ENCODE results near the gene PRORP.

Gene PRORP

DNA sequence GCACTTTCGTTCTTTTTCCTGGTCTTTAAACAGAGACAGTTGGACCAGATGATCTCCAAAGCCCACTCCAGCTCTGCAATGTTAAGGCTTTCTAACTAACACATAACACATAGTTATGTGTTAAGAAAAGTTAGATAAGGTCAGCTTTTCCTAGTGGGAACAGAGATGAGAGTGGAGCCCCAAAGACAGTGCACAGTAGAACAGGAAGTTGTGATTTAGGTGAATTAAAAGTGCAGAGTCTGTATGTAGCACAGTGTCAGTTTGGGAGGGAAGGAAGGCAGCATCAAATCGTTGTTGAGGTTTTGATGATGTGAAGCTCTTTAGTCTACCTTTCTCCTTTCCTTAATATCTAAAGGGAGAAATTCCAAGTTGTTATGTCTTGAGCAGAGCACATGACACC is 31.7 kb downstream of the PRORP start (continued):
- TF ChIP-seq ZNF624 (tag by site-specific recombination; IDR thresholded peaks at IDR 0.05) (no peak), ZNF530 (tag by site-specific recombination; IDR thresholded peaks at IDR 0.05; ENCODE audit: low read depth) (no peak), ZNF274 (IDR thresholded peaks at IDR 0.05; ENCODE audit: low read length) (no peak), ZNF274 (tag by site-specific recombination; IDR thresholded peaks at IDR 0.05; ENCODE audit: borderline replicate concordance) (no peak), ZNF350 (tag by site-specific recombination; IDR thresholded peaks at IDR 0.05) (no peak)

DNA sequence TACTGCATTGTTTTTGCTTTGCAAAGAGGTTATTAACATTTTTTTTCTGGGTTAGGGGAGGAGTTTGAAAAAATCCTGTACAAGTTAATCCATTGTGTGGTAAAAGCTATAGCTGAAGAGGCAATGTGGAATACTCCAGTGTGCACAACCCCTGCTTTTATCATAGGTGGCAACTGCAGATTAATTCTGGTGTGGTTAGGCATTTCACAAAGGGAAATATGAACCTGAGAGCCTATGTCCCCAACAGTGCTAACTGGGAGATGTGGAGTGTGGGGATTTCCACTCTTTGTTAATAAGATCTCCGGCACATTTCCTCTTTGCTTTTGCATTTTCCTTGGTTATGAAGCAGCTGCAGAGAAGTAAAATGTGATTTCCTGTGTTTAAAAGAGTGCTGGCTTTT is 33.6 kb downstream of the PRORP start:
- TF ChIP-seq MZF1 (tag by site-specific recombination; IDR thresholded peaks at IDR 0.05; ENCODE audit: borderline replicate concordance): peak; percentile 43; the same call in 1 of the 2 replicates
- TF ChIP-seq ZNF837 (tag by site-specific recombination; IDR thresholded peaks at IDR 0.05): no peak
- H3K4me1 ChIP-seq (ENCODE audit: control insufficient read depth, insufficient read depth, low read length): peaks cover 12% of the 10 kb centered on the region; the same call in 1 of the 2 replicates
- no peaks in the 10 kb centered on the region; a peak in 1 of 3 replicates for H3K36me3 ChIP-seq (ENCODE audit: control insufficient read depth in 2 of 2, insufficient read depth in 1 of 2, low read length in 2 of 2)
- no peak overlapping the region for H3K27ac ChIP-seq (ENCODE audit: extremely low read depth, low read depth, low read length)
- H3K4me3 ChIP-seq (ENCODE audit: low read depth, low read length): no peak overlapping the region
- no peaks in the 10 kb centered on the region for H3K9me3 ChIP-seq (ENCODE audit: control insufficient read depth, insufficient read depth, low read depth, low read length)
- CTCF ChIA-PET: interaction anchor here (1.0 kb wide), 1 partner anchor 251 kb away, joined by 3 read pairs; no protein-coding TSS in a partner anchor
- POLR2A ChIA-PET: no interaction called here

DNA sequence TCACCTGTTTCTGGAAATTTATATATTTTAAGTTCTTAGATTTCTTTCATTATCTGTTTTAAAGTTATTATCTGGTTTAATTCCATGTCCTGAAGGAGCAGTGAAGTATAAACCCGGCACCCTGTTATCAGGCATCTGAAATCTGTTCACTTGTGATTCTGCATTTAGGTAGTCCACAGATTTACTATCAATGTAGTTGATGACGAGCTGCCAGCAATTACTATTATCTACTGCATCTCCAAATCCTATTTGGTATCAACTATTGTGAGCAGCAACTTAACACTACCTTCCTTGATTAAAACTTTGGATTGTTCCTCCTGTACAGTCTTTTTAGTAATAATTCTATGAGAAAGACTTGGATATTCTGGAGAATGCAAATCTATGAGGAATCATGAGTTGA is 36.1 kb downstream of the PRORP start:
- TF ChIP-seq ZNF211 (tag by site-specific recombination; IDR thresholded peaks at IDR 0.05; ENCODE audit: low read depth): no peak
- no peak for TF ChIP-seq ZNF202 (tag by site-specific recombination; IDR thresholded peaks at IDR 0.05; ENCODE audit: borderline replicate concordance)
- no peak overlapping the region for H3K27ac ChIP-seq (ENCODE audit: extremely low read depth, low read depth, low read length)
- ChIA-PET POLR2A (no interaction called here), CTCF (no interaction called here)
- no peak overlapping the region for H3K4me3 ChIP-seq (ENCODE audit: low read depth, low read length)
- H3K9me3 ChIP-seq (ENCODE audit: control insufficient read depth, insufficient read depth, low read depth, low read length): no peaks in the 10 kb centered on the region
- H3K36me3 ChIP-seq (ENCODE audit: control insufficient read depth in 2 of 2, insufficient read depth in 1 of 2, low read length in 2 of 2): no peaks in the 10 kb centered on the region; a peak in 1 of 3 replicates
- peaks cover 12% of the 10 kb centered on the region; the same call in 1 of the 2 replicates for H3K4me1 ChIP-seq (ENCODE audit: control insufficient read depth, insufficient read depth, low read length)

DNA sequence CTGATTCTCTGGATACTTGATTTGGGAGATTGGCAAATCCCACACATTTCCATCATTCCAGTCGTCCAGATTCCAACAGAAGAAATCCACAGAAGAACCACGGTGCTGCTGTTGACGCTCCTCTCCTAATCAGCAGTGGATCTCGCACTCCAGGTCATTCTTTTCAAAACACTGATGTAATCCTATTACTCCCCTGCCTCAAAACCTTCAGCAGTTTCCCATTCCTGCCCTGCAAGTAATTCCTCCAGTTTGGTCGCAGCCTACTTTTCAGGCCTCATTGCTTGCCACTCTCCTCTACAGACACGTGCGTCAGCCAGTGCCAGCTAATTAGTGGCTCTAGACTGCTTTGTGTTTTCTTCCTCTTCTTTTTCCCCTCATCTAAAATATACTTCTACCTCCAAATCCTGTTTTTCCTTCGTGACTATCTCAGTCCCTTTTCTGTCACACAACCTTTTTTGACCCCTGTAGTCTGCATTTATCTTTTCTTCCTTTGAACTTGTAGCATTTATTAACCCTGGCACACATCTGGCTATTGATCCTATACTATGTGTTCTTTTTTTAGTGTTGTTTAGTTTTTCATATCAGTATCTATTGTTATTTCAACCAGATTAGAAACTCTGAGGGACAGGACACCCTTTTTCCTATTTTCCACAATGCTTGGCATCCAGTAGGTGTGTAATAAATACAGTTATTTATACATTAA is 36.8 kb downstream of the PRORP start:
- H3K9me3 ChIP-seq (ENCODE audit: control insufficient read depth, insufficient read depth, low read depth, low read length): no peaks in the 10 kb centered on the region
- ChIA-PET CTCF (interaction anchor here (0.7 to 1.0 kb wide), 3 partner anchors 12 to 253 kb away, joined by 3 to 4 read pairs (median 3); partner anchors contain the start of gene PPP2R3C), POLR2A (no interaction called here)
- H3K4me1 ChIP-seq (ENCODE audit: control insufficient read depth, insufficient read depth, low read length): peaks cover 12% of the 10 kb centered on the region; the same call in 1 of the 2 replicates
- H3K36me3 ChIP-seq (ENCODE audit: control insufficient read depth in 2 of 2, insufficient read depth in 1 of 2, low read length in 2 of 2): peaks cover 0 to under 1% of the 10 kb centered on the region in 2 experiments; a peak in 2 of 3 replicates
- H3K4me3 ChIP-seq (ENCODE audit: low read depth, low read length): no peak overlapping the region
- H3K27ac ChIP-seq (ENCODE audit: extremely low read depth, low read depth, low read length): no peak overlapping the region
- TF ChIP-seq TRIM28 (IDR thresholded peaks at IDR 0.05; ENCODE audit: borderline replicate concordance, low read length) (0 out of 2 replicates have a peak, but pooled peaks have one; percentile 57), ZBTB17 (tag by site-specific recombination; IDR thresholded peaks at IDR 0.05) (peak; percentile 45; the same call in 1 of the 2 replicates), MYNN (tag by site-specific recombination; IDR thresholded peaks at IDR 0.05; ENCODE audit: borderline replicate concordance) (no peak), ZNF571 (tag by site-specific recombination; IDR thresholded peaks at IDR 0.05) (no peak)
- TF ChIP-seq, protein P1, sequence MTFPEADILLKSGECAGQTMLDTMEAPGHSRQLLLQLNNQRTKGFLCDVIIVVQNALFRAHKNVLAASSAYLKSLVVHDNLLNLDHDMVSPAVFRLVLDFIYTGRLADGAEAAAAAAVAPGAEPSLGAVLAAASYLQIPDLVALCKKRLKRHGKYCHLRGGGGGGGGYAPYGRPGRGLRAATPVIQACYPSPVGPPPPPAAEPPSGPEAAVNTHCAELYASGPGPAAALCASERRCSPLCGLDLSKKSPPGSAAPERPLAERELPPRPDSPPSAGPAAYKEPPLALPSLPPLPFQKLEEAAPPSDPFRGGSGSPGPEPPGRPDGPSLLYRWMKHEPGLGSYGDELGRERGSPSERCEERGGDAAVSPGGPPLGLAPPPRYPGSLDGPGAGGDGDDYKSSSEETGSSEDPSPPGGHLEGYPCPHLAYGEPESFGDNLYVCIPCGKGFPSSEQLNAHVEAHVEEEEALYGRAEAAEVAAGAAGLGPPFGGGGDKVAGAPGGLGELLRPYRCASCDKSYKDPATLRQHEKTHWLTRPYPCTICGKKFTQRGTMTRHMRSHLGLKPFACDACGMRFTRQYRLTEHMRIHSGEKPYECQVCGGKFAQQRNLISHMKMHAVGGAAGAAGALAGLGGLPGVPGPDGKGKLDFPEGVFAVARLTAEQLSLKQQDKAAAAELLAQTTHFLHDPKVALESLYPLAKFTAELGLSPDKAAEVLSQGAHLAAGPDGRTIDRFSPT (tag by site-specific recombination; IDR thresholded peaks at IDR 0.05): no peak
- TF ChIP-seq, protein P2, sequence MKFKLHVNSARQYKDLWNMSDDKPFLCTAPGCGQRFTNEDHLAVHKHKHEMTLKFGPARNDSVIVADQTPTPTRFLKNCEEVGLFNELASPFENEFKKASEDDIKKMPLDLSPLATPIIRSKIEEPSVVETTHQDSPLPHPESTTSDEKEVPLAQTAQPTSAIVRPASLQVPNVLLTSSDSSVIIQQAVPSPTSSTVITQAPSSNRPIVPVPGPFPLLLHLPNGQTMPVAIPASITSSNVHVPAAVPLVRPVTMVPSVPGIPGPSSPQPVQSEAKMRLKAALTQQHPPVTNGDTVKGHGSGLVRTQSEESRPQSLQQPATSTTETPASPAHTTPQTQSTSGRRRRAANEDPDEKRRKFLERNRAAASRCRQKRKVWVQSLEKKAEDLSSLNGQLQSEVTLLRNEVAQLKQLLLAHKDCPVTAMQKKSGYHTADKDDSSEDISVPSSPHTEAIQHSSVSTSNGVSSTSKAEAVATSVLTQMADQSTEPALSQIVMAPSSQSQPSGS (tag by site-specific recombination; IDR thresholded peaks at IDR 0.05; ENCODE audit: low read depth): 0 out of 2 replicates have a peak, but pooled peaks have one; percentile 12
